ENCODE measurements around the gene FAM117A.

DNA sequence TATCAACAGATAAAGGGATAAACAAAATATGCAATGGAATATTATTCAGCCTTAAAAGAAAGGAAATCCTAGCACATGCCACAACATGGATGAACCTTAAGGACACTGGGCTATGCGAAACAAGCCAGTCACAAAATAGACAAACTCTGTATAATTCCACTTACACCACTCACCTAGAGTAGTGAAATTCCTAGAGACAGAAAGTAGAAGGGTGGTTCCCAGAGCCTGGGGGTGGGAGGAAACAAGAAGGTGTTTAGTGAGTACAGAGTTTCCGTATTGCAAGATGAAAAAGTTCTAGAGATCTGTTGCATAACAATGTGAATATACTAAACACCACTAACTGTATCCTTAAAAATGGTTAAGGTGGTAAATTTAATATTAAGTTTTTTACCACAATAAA lies 96.1 kb downstream of the FAM117A start:
- TF ChIP-seq, protein P1, sequence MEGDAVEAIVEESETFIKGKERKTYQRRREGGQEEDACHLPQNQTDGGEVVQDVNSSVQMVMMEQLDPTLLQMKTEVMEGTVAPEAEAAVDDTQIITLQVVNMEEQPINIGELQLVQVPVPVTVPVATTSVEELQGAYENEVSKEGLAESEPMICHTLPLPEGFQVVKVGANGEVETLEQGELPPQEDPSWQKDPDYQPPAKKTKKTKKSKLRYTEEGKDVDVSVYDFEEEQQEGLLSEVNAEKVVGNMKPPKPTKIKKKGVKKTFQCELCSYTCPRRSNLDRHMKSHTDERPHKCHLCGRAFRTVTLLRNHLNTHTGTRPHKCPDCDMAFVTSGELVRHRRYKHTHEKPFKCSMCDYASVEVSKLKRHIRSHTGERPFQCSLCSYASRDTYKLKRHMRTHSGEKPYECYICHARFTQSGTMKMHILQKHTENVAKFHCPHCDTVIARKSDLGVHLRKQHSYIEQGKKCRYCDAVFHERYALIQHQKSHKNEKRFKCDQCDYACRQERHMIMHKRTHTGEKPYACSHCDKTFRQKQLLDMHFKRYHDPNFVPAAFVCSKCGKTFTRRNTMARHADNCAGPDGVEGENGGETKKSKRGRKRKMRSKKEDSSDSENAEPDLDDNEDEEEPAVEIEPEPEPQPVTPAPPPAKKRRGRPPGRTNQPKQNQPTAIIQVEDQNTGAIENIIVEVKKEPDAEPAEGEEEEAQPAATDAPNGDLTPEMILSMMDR (IDR thresholded peaks at IDR 0.05) = no peak
- TF ChIP-seq POLR2AphosphoS5 (IDR thresholded peaks at IDR 0.05) (no peak), POLR2A (IDR thresholded peaks at IDR 0.05) (no peak)
